Stimulated activated CD4-positive, alpha-beta T cell treated with anti-CD3 and anti-CD28 coated beads, Interleukin-2, amount 100 ng/mL, for 4 hours (primary cell): ENCODE results near the gene TSC22D1.

Experiments
- DNase-seq: peaks from one replicate; pipeline ENCODE4 v3.0.0-alpha.2; 2020; ENCODE audit warnings: low read depth

TSC22D1 gene

DNA sequence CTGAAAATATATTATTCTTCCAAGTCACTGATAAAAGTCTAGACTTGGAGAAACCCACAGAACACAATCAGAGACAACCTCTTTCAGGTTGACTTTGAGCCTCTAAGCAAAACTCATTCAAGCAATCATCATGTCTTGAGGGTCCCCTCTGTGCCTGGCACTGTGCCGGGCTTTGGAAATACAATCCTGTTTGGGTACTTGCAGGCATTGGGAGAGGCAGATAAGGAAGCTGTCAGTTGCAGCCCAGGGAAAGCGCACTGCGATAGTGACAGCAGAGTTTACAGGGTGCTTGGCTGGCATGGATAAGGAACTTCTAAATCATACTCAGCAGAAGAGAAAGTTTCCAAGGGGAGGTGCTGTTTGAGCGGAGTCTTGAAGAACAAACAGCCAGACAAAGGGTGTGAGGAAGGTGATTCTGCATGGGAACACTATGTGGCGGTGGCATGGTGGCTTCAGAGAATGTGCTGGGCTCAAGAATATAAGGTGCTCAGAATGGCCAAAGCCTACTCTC is 193.4 kb downstream of the TSC22D1 start:
- no peak for DNase-seq
